ENCODE measurements around the gene SNAPC3.
A peak's percentile ranks its signal among the peaks of the same experiment; 100 is the strongest.

Gene SNAPC3

DNA sequence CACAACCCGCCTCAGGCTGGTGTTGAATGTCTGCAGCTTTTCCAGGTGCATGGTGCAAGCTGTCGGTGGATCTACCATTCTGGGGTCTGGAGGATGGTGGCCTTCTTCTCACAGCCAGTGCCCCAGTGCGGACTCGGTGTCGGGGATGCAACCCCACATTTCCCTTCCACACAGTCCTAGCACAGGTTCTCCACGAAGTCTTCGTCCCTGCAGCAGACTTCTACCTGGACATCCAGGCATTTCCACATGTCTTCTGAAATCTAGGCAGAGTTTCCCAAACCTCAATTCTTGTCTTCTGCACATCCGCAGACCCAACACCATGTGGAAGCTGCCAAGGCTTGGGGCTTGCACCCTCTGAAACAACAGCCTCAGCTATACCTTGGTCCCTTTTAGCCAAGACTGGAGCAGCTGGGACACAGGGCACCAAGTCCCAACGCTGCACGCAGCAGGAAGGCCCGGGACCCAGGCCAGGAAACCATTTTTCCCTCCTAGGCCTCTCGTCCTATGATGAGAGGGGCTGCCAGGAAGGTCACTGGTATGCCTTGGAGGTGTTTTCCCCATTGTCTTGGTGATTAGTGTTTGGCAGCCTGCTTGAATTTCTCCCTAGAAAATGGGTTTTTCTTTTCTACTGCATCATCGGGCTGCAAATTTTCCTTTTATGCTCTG lies 69.9 kb downstream of the SNAPC3 start:
- no peak for DNase-seq

DNA sequence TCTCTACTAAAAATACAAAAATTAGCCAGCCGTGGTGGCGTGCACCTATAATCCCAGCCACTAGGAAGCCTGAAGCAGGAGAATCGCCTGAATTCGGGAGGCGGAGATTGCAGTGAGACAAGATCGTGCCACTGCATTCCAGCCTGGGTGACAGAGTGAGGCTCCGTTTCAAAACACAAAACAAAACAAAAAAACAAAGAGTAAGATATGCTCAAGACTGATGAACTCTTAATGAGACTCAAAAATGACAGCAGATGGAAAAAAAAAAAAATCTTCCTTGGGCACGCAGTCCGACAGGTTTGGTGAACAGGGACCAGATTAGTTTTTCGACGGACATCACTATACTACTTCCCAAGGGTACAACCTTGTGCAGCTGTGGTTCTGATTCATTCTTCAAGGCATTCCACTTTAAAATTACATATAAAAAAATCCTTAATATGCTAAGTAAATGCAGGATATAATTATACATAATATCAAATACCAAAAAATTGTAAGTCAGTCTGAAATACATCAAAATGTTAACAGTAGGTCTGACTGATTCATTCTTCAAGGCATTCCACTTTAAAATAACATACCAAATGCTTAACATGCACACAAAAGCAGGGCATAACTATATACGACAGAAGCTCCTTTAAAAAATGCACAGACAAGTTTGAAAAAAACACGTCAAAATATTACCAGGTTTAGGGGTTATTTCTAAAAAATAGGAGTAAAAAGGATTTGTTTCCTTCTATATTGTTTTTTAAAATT lies 75.7 kb downstream of the SNAPC3 start:
- DNase-seq = no peak

DNA sequence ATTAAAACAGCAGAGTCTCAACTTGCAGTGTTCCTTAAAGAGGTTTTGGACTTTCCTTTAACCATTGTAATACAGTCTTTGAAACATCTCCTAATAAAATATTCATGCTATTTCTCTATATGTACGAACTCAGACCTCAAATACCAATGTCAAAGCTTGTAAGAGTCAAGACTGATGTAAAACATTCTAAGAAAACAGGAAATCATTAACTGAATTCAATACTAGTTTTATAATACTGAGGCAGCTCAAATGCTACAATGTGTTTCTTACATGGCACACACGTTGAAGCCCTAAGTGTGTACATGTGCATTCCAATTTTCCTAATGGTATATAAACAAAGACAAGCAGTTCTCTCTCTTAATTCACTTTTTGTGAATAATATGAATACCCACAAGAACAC lies 76.5 kb downstream of the SNAPC3 start:
- DNase-seq = no peak

DNA sequence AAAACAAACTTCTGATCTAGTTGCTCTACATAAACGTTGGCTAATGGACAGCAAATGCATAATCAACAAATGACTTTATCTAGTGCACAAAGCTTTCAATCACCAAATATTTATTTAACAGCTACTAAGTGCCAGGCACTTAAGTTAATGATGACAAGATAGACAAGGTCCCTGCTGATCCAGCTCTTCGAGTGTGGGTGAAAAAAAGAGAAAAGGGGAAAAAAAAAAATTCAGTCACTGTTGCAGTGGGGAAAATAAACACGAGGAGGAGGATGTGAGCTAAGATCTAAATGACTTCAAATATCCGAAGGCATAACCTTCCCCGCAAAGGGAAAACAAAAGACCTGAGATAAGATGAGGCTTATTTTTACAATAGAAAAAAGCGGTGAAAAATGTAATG lies 78.5 kb downstream of the SNAPC3 start:
- no peak for DNase-seq

DNA sequence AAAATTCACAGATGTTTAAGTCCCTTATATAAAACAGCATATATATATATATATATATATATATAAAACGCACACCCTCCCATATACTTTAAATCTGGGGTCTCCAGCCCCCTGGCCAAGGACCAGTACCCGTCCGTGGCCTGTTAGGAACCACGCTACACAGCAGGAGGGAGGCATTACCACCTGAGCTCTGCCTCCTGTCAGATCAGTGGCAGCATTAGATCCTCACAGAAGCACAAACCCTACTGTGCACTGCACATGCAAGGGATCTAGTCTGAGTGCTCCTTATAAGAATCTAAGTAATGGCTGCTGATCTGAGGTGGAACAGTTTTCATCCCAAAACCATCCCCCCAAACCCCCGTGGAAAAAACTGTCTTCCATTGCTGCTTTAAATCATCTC lies 79.1 kb downstream of the SNAPC3 start:
- DNase-seq = no peak

DNA sequence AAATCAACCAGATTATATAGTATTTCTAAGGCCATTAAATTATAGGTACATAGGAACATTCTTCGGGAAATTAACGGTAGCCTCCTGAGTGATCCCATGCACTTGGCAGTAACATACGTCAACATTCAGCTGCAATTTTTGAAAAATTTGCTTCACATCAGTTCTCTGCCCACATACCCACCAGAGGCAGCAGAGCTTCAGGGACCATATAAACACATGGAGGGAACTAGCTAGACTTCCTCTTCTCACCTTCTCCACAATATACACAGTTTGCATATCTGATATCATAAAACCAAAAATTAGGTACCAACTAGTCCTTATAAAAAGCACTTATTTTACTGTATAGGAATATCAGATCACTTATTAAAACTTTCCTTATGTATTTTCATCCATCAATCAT lies 83.2 kb downstream of the SNAPC3 start:
- peak in 2 of 3 donors; percentile 11 to 28 for DNase-seq

DNA sequence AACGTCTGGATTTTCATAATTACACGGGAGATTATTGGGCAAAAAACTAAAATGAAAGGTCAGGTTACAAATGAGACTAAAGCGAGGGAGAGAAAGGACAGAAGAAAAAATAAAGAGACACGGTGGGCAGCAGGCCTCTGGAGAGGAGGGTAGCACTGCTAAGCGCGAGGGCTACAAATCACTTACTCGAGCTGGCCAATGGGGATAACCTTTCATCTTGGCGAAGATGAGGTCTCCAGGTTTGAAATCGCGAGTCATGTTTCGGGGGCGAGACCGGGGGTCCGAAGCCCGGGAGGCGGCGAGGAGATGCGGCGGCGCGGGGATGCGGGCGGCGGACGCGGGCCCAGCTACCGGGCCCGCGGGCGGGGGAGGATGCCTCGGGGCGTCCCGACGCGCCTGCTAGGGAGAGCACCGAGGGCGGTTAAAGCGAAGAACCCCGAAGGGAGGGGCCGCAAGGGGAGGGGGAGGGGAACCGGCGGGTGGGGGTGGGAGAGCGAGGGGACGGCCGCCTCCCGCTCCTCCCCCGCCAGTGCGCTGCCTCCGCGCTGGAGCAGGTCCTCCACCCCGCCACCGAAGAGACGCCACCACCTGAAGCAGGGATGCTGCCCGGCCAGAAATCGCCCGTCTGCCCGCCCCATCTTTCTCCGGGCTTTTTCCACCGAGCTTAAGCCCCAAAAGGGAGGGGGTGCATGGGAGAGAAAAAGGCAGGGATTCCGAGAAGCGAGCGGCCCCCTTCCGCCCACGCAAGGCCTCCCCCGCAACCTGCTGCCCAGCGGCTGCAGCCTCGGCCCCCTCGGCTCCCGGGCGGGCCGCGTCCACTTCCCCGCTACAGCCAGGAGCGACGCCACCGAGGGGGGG lies 87.5 kb downstream of the SNAPC3 start:
- peak; percentile 34 to 55 (median 54) for DNase-seq

DNA sequence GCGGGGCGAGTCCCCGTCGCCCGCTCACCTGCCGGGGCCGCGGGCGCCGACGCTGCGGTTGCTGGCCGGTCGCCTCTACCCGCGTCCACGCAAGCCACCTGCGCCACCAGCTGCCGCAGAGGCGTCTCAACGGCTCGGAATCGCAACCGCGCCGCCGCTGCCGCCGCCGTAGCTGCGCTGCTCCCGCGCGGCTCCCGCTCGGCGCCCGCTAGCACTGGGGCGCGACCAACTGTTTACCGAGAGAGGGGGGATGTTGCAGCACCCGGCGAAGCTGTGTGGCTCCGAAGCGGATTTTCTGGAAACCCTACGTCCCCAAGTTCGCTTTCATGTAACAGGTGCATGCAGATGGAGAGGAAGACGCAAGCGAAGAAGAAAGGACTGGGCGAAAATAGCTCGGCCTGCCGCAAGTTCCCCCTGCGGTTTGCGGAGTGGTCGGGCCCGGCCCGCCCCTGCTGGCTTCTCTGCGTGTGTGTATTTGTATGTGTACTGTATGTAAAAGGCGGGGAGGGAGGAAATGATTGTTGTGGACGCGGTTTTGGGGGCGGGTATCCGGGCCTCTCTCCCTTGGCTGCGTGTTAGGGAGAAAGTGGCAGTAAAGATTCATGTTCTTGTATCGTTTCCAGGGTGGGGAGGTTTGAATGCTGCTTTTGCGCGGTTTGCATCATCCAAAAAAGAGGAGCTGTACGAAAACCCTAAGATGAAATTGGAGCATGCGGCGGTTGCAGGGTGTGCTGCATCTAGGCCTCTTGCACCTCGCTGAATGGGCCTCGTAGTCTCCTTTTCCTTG lies 88.3 kb downstream of the SNAPC3 start, which contains the start of gene PSIP1:
Gene PSIP1 (minus strand): TSS at position 182 of the 787 bp plus-strand sequence. CDS start 782 bp downstream, outside the sequence.
- peak; percentile 81 to 91 (median 87) for DNase-seq
